Measurements from ENCODE around the gene TUBB.
A peak's percentile ranks its signal among the peaks of the same experiment; 100 is the strongest.

The TUBB gene

GRCh38 chr6:30741063-30741779 is 21.1 kb downstream of the TUBB start:
- no peaks in the 10 kb centered on the region for H3K9me3 ChIP-seq (ENCODE audit: insufficient read depth, low read length)
- peaks cover 60% of the 10 kb centered on the region for H3K36me3 ChIP-seq (ENCODE audit: insufficient read depth, insufficient read length, low read length)
- H3K4me3 ChIP-seq (ENCODE audit: insufficient read length, low read depth), result peak overlapping the region; percentile 88
- TF ChIP-seq ZNF274 (IDR thresholded peaks at IDR 0.05; ENCODE audit: low read depth, low read length) (no peak), SUZ12 (IDR thresholded peaks at IDR 0.05; ENCODE audit: extremely low read depth, insufficient read depth, insufficient read length) (no peak), YY1 (IDR thresholded peaks at IDR 0.05; ENCODE audit: insufficient read depth, insufficient read length) (no peak)
- no peak for DNase-seq (ENCODE audit: low read depth, low spot score)
- H3K9ac ChIP-seq (ENCODE audit: insufficient read length, low read depth), result peak overlapping the region; percentile 96
- no peaks in the 10 kb centered on the region for H3K27me3 ChIP-seq (ENCODE audit: insufficient read depth, insufficient read length)
- H3K4me1 ChIP-seq (ENCODE audit: insufficient read depth, insufficient read length), result peaks cover 4% of the 10 kb centered on the region

- H3K9ac ChIP-seq (ENCODE audit: insufficient read length, low read depth), result peak overlapping the region; percentile 96
- peak overlapping the region; percentile 88 for H3K4me3 ChIP-seq (ENCODE audit: insufficient read length, low read depth)
- peaks cover 58% of the 10 kb centered on the region for H3K36me3 ChIP-seq (ENCODE audit: insufficient read depth, insufficient read length, low read length)
- H3K4me1 ChIP-seq (ENCODE audit: insufficient read depth, insufficient read length), result peaks cover 4% of the 10 kb centered on the region
- DNase-seq (ENCODE audit: low read depth, low spot score), result no peak
- H3K27me3 ChIP-seq (ENCODE audit: insufficient read depth, insufficient read length), result no peaks in the 10 kb centered on the region
- no peak for TF ChIP-seq ZNF274 (IDR thresholded peaks at IDR 0.05; ENCODE audit: low read depth, low read length)
- TF ChIP-seq SUZ12 (IDR thresholded peaks at IDR 0.05; ENCODE audit: extremely low read depth, insufficient read depth, insufficient read length), result no peak
- TF ChIP-seq YY1 (IDR thresholded peaks at IDR 0.05; ENCODE audit: insufficient read depth, insufficient read length), result no peak
- H3K9me3 ChIP-seq (ENCODE audit: insufficient read depth, low read length), result no peaks in the 10 kb centered on the region
These were observed 21.7 kb downstream of the TUBB start for GRCh38 chr6:30741789-30742315.

GRCh38 chr6:30742316-30743098 is 22.4 kb downstream of the TUBB start, which contains the start of gene FLOT1:
TSS of gene FLOT1 (minus strand) at chr6:30742687. CDS start at chr6:30742189, 498 bp downstream.
- TF ChIP-seq ZNF274 (IDR thresholded peaks at IDR 0.05; ENCODE audit: low read depth, low read length) (no peak), SUZ12 (IDR thresholded peaks at IDR 0.05; ENCODE audit: extremely low read depth, insufficient read depth, insufficient read length) (no peak), YY1 (IDR thresholded peaks at IDR 0.05; ENCODE audit: insufficient read depth, insufficient read length) (no peak)
- Histone ChIP-seq H3K9me3 (ENCODE audit: insufficient read depth, low read length) (no peaks in the 10 kb centered on the region), H3K36me3 (ENCODE audit: insufficient read depth, insufficient read length, low read length) (peaks cover 52% of the 10 kb centered on the region), H3K4me1 (ENCODE audit: insufficient read depth, insufficient read length) (peaks cover 4% of the 10 kb centered on the region), H3K27me3 (ENCODE audit: insufficient read depth, insufficient read length) (no peaks in the 10 kb centered on the region), H3K9ac (ENCODE audit: insufficient read length, low read depth) (peak within 1 kb of the TSS; percentile 96), H3K4me3 (ENCODE audit: insufficient read length, low read depth) (peak within 1 kb of the TSS; percentile 88)
- peak; percentile 86 for DNase-seq (ENCODE audit: low read depth, low spot score)

DNA sequence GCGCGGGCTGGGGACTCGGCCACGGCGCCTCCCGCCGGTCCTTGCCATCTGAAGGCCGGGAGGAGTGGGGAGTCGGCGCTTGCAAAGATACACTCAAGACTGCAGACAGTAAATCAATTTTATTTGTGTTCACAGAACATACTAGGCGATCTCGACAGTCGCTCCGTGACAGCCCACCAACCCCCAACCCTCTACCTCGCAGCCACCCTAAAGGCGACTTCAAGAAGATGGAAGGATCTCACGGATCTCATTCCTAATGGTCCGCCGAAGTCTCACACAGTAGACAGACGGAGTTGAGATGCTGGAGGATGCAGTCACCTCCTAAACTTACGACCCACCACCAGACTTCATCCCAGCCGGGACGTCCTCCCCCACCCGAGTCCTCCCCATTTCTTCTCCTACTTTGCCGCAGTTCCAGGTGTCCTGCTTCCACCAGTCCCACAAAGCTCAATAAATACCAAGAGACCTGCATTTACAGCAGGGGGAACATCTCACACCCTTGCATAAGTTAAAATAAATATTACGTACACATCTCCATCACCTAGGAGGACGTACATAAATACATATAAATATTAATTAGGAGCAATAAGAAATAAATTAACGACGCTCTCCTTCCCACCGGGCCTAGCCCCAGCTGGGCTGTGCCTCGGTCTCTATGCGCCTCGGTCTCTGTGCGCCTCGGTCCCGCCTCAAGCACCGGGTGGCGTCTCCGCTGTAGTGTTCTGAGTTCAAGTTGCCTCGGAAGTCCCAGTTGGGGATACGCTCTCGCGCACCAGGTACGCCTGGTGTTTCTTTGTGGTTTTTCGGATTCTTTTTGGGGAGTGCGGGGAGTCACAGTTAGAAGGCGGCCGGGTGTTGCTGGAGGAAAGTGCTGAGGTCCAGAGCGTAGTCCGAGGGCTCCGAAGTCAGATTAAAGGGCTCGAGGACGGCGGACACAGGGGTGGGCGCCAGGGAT is 23.2 kb downstream of the TUBB start:
- peaks cover 4% of the 10 kb centered on the region for H3K4me1 ChIP-seq (ENCODE audit: insufficient read depth, insufficient read length)
- peak overlapping the region; percentile 83 for H3K9ac ChIP-seq (ENCODE audit: insufficient read length, low read depth)
- no peaks in the 10 kb centered on the region for H3K9me3 ChIP-seq (ENCODE audit: insufficient read depth, low read length)
- H3K36me3 ChIP-seq (ENCODE audit: insufficient read depth, insufficient read length, low read length), result peaks cover 43% of the 10 kb centered on the region
- H3K27me3 ChIP-seq (ENCODE audit: insufficient read depth, insufficient read length), result no peaks in the 10 kb centered on the region
- TF ChIP-seq SUZ12 (IDR thresholded peaks at IDR 0.05; ENCODE audit: extremely low read depth, insufficient read depth, insufficient read length), result no peak
- TF ChIP-seq ZNF274 (IDR thresholded peaks at IDR 0.05; ENCODE audit: low read depth, low read length), result no peak
- no peak for DNase-seq (ENCODE audit: low read depth, low spot score)
- H3K4me3 ChIP-seq (ENCODE audit: insufficient read length, low read depth), result peak overlapping the region; percentile 83

GRCh38 chr6:30744054-30744805 is 24.1 kb downstream of the TUBB start, which contains the start of gene IER3:
TSS of gene IER3 (minus strand) at chr6:30744547. CDS start at chr6:30744518, 29 bp downstream.
- H3K4me3 ChIP-seq (ENCODE audit: insufficient read length, low read depth), result peak within 1 kb of the TSS; percentile 83
- H3K4me1 ChIP-seq (ENCODE audit: insufficient read depth, insufficient read length), result peaks cover 4% of the 10 kb centered on the region
- no peaks in the 10 kb centered on the region for H3K27me3 ChIP-seq (ENCODE audit: insufficient read depth, insufficient read length)

DNA sequence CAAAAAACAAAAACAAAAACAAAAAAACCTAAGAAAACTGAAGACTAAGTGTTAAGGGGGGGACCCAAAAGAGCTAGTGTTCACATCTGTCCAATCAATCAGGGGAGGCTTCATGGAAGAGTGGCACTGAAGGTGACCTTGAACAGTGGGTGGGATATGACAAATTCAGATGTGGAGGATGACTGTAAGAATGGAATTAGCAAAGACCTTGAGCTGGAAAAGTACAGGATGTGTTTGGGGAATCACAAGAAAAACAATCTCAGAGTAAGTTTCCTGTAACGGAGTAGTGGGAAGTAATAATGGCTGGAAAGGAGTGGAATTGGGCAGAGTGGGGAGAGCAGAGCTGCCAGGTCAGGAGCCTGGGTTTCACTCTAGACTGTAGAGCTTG is 27.1 kb downstream of the TUBB start:
- no peak overlapping the region for H3K4me3 ChIP-seq (ENCODE audit: insufficient read length, low read depth)
- TF ChIP-seq ZNF274 (IDR thresholded peaks at IDR 0.05; ENCODE audit: low read depth, low read length), result no peak
- TF ChIP-seq SUZ12 (IDR thresholded peaks at IDR 0.05; ENCODE audit: extremely low read depth, insufficient read depth, insufficient read length), result no peak
- no peak for TF ChIP-seq YY1 (IDR thresholded peaks at IDR 0.05; ENCODE audit: insufficient read depth, insufficient read length)
- no peaks in the 10 kb centered on the region for H3K9me3 ChIP-seq (ENCODE audit: insufficient read depth, low read length)
- peaks cover 14% of the 10 kb centered on the region for H3K36me3 ChIP-seq (ENCODE audit: insufficient read depth, insufficient read length, low read length)
- H3K27me3 ChIP-seq (ENCODE audit: insufficient read depth, insufficient read length), result no peaks in the 10 kb centered on the region
- no peak for DNase-seq (ENCODE audit: low read depth, low spot score)
- no peak overlapping the region for H3K9ac ChIP-seq (ENCODE audit: insufficient read length, low read depth)
- H3K4me1 ChIP-seq (ENCODE audit: insufficient read depth, insufficient read length), result no peaks in the 10 kb centered on the region

More at GRCh38 chr6:30744054-30744805, 24.1 kb downstream of the TUBB start, which contains the start of gene IER3:
- TF ChIP-seq SUZ12 (IDR thresholded peaks at IDR 0.05; ENCODE audit: extremely low read depth, insufficient read depth, insufficient read length) (no peak), YY1 (IDR thresholded peaks at IDR 0.05; ENCODE audit: insufficient read depth, insufficient read length) (no peak), ZNF274 (IDR thresholded peaks at IDR 0.05; ENCODE audit: low read depth, low read length) (no peak)
- Histone ChIP-seq H3K36me3 (ENCODE audit: insufficient read depth, insufficient read length, low read length) (peaks cover 35% of the 10 kb centered on the region), H3K9me3 (ENCODE audit: insufficient read depth, low read length) (no peaks in the 10 kb centered on the region), H3K9ac (ENCODE audit: insufficient read length, low read depth) (peak within 1 kb of the TSS; percentile 83)
- DNase-seq (ENCODE audit: low read depth, low spot score), result no peak
